Measurements from ENCODE around the gene POLD4.
"Not testable (repeated sequence)": the region's sequence is repeated elsewhere in the genome, so short reads cannot be mapped to it uniquely, and the experiment has no call there.

POLD4 gene

DNA sequence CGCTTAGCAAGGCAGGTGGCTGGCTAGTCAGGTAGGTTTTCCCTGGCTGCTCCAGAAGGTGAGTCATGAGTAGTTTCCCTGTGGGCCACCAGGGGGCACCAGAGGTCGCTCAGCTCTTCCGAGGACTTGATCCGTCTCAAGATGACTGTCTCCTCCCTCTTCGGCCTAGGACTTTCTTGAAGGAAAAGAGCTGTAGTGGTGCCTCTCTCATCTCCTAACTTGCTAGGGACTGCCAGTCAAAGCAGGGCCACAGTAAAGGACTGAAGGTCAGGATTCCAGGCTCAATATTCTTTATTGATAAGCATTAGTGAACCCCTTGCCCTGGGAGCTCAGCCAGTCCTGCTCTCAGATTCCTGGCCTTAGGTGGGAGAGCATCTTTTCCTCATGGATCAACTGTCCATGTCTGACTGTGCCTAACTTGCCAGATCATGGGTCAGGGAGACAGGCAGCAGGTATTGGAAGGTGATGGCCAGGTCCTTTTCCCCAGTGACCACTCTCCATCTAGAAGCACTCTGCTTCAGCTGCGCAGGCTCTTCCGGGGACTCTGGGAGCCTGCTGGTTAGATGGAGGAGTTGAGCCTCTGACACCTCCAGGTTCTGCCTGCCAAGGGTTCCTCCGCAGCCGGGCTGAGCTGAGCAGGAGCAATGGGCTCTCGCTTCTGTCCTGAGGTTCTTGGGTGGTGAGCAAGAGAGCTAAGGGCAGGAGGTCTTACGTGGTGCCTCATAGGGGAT, 1.9 kb downstream of the POLD4 start:
- DNase-seq (ENCODE audit: low spot score), result peak; percentile 83

DNA sequence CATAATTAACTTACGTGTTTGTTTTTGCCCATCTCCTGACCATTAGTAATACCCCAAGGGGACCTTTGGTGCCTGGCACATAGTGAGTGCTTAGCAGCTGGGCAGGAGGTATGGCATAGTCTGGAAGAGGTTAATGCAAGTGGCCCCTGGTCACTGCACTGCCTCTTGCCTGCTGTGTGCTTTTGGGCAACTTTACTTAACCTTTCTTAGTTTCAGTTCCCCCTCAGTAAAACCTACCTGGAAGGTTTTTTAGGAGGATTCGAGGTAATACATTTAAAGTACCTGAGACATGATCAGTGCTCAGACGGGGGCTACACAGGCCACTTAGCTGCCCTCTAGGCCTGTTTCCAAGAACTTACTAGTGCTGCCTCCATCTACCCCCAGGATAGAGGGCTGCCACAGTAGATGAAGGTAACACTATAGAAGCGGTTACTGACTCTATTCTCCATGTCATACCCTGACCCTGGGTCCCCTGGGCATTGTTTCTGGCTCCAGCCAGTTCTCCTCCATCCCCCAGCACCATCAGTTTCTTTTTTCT, 3.3 kb downstream of the POLD4 start:
- DNase-seq (ENCODE audit: low spot score), result no peak

DNA sequence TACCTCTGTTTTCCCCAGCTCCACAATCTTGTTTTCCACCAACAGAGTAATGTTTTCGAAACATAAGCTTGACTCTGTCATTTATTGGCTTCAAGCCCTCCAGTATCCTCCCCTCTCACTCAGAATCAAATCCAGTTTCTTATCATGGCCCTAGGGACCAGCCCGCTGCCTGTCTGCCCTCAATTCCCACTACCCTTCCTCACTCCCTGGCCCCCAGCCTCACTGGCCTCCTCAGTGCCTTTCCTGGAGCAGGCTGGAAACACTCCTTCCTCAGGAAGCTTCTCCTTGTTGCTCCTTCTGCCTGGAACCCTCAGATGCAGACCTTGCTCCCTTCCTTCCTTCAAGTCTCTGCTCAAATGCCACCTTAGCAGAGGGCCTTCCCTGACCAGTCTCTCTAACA, 3.9 kb downstream of the POLD4 start:
- no peak for DNase-seq (ENCODE audit: low spot score)

DNA sequence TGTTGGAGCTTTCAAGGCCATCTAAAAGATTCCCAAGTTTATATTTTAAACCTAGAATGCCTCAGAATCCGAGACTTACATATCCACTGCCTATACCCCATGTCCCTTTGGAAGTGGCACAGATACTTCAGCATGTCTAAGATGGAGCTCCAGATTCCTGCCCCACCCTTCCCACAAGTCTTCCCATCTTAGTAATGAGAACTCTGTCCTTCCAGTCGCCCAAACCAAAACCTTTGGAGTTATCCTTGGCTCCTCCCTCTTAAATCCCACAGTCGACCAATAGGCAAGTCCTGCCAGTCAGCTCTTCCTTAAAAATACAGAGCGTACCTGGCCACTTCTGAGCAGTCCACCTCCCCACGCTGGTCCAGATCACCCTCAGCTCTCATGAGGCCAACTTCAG, 4.3 kb downstream of the POLD4 start:
- no peak for DNase-seq (ENCODE audit: low spot score)

DNA sequence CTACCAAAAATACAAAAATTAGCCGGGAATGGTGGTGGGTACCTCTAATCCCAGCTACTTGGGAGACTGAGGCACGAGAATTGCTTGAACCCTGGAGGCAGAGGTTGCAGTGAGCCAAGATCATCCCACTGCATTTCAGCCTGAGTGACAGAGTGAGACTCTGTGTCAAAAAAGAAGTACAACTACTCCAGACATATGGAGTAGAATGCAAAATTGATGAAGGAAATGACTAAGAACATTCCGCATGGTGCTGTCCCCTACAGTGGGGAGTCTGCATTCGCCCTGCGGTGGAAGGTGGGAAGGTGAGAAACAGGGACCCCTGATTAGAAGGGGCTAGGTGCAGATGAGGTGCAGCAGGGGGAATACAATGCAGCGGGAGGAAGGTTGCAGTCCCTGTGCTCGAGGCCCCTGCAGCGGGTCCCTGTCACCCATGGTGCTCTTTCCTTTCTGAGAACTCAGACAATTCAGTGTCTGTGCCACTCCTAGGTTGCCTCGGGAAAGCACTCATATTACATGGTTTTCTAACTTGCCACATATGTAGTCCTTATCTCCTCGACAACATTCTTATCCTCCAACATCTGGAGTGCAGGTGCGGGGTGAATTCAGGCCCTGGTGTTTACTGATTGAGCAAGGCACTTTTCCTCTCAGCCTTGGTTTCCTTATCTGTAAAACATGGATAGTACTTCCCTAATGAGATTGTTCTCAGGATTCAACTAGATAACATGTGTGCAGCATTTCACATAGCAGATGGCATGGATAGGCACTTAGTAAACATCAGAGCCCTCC, 5.2 kb downstream of the POLD4 start:
- DNase-seq (ENCODE audit: low spot score), result no peak

DNA sequence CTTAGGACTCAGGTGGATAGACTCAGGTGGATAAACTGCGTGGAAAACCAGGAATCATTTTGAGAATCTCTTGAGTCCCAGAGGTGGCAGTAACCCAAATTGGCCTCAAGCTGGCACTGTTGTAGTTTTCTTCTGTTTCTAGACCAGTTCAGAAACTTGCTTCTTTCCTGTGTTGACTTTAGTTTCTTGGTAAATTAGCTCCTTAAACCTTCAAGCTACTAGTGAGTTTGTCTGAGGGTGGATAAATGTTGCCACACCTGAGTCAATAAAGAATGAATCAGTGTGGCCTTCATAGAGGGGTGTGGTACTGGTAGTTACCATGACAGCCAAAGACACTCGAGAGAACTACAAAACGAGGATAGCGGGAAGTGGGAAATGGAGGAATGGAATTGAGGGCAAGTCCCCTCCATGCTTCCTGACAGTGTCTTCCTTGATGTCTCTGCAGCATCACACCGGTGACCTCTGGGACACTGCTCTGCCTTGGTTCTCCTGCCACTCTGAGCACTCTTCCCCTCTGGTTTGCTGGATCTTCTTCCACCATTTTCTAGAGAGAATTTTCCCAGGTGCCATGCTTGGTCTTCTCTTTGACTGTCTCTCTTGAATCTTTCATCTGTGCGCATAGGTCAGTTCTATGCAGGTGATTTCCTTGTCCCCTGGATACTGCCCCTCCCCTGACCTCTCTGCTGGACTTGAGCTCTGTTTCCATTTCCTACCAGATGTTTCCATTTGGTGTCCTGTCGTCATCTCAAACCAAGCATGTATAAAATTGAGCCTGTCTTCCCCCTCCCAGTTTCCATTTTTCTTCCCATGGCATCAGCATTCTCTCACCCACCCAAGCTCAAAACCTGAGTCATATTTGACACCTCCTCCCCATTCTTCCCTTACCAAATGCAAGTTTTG, 7.2 kb downstream of the POLD4 start:
- DNase-seq (ENCODE audit: low spot score), result no peak

DNA sequence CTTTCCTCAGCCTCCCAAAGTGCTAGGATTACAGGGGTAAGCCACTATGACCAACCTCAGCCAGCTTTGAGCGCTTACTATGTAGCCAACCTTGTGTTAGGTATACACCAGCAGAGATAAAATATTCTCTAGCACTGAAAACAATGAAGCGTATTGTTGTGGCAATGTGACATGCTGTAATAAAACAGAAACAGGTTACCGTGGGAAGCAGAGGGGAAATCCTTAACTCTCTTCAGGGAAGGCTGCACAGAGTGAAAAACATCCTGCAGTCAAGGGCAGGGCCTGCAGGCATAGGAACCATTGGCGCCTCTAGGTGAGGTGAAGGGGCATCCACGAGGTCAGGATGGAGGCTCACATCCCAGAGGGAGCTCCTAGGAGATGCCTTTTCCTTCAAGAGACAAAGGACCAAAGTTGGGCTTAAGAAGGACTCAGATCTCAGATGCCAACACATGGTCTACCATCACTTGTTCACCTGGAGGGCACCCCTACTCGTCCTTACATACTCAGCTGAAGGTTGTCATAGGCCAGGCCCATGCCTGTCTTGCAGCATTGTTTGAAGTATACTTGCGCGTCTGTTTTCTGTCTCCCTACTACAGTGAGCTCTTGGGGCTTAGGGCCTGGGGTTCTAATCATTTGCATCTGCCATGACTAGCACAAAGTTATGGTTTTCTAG, 8.0 kb downstream of the POLD4 start:
- DNase-seq (ENCODE audit: low spot score), result no peak

DNA sequence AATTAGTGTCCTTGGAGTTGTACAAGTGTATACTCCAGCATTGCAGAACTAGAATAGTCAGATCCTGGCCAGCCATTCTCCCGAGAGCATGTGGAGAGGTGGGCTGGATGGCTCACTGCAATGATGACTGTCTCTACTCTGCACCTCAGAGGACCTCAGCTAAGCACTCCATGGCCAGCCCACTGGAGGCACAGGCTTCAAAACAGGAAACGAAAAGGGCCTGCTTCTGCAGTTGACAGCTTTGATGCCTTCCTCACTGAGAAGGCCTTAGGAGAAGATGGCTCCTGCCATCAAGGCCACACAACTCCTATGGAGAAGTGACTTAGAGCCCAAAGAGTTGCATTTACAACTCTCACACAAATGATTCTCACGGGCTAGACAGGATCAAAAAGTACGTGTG, 9.1 kb downstream of the POLD4 start:
- DNase-seq (ENCODE audit: low spot score), result no peak

DNA sequence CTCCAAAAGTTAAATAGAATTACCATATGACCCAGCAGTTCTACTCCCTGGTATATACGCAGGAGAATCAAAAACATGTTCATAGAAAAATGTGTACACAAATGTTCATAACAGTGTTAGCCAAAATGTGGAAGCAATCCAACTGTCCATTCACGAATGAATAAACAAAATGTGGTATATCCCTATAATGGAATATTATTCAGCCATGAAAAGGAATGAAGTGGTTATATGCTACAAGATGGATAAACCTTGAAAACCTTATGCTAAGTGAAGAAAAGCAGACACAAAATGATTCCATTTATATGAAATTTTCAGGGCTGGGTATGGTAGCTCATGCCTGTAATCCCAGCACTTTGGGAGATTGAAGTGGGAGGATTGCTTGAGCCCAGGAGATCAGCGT, 16.1 kb downstream of the POLD4 start:
- no peak for DNase-seq (ENCODE audit: low spot score)

DNA sequence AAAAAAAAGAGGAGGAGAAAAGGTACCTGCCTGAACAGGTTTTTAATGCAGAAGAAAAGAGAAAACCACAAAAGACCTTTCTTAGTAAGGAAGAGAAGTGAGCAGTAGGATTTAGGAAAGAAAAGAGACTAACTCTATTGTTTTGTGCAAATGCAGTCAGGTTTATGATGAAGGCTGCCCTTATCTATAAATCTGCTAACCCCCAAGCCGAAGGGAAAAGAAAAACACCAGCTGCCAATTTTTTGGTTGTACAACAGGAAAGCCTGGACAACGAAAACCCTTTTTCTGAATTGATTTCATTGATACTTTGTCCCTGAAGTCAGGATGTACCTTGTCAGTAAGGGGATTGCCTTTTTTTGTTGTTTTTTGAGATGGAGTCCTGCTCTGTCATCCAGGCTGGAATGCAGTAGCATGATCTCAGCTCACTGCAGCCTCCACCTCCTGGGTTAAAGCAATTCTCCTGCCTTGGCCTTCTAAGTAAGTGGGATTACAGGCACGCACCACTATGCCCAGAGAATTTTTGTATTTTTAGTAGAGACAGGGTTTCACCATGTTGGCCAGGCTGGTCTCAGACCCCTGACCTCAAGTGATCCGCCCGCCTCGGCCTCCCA, 21.2 kb downstream of the POLD4 start:
- DNase-seq (ENCODE audit: low spot score), result no peak

DNA sequence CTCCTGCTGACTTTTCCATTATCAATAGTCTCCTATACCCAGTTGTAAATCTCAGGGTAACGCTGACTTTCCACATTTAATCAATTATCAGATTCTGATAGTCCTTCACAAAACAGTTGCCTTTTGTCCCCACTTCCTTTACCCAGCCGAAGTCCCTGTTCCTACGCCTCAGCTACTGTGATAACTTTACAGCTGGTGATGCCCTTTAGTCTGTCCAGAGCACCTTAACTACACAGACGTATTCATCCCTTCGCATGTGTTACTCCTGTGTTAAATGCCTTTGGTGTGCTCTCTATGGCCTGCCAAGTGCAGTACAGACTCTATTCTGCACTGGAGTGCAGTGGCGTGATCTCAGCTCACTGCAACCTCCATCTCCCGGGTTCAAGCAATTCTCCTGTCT, 29.8 kb downstream of the POLD4 start:
- no peak for DNase-seq (ENCODE audit: low spot score)

DNA sequence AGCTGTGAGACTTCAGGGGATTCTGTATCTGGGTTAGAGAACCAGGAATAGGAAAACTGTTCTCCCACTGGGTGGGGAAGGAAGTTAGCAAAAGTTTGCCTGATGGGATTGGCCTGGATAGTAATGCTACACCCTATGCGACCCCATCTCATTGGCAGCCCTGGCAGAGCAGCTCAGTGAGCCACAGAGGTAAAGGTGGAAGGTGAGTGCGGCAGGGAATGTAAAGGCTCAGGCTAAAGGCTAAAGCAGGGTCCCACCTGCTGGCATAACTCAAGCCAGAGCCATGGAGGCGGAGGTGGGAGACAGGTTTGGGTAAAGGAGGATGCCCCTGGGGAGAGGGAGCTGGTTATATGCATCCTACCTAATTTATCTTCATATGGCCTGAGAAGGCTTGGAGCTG, 31.3 kb downstream of the POLD4 start:
- no peak for DNase-seq (ENCODE audit: low spot score)

DNA sequence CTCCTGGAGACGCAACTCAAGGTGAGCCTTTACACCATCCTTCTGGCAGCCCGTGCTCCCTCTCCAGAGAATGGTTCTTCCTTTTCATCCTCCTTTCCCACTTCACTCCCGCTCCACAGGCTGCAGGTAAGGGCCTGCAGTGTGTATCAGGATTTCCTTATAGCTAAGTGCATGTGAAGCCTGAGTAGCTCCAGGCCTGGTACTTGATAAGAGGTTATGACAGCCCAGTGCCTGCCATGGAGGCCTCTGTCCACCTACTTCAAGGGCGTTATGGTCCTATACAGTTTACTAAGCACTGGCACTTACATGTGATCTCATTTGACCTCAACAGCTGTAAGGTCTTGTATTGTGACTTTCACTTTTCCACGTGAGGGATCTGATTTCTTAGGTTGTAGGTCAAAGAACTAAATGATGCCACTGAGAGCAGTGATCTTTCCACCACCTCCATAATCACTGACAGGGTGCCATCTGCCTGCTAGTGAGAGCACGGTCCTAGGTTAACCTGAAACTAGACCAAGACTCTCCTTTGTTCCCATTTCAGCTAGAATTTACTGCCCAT, 32.0 kb downstream of the POLD4 start:
- DNase-seq (ENCODE audit: low spot score), result no peak

DNA sequence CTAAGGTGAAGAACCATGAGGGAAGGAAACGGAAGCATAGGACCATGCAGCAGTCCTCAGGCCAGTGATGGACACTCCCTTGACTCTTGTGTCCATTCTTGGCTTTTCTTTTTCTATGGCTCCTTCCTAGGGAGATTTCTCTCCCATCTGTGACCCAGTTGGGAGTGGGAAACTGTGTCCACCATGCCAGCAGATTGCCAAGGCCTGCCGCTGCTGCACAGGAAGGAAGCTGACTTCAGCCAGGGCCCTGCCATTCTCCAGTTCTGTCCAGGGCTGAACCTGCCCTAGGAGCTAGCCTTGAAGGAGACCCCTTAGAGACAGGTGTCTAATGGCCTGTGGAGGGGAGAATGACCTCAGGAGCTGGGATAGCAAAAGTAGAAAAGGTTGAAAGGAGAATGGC, 32.7 kb downstream of the POLD4 start:
- DNase-seq (ENCODE audit: low spot score), result no peak

DNA sequence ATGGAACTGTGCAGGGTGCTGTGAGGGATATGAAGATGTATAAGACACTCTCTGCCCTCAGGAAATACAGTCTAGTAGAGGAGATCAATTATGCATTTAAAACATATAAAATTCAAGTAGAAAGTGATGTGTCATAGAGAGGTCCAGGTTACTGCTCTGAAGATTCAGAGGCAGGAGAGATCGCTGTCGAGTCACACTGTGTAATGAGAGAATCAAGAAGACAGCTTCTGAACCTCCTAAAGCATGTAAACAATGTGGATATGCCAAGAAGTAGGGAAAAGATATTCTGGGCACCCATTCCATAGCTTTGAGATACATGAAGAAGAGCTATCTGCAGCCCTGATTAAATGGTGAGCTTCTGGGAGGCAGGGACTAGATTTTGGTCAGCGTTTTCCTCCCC, 33.3 kb downstream of the POLD4 start:
- DNase-seq (ENCODE audit: low spot score), result peak; percentile 45

DNA sequence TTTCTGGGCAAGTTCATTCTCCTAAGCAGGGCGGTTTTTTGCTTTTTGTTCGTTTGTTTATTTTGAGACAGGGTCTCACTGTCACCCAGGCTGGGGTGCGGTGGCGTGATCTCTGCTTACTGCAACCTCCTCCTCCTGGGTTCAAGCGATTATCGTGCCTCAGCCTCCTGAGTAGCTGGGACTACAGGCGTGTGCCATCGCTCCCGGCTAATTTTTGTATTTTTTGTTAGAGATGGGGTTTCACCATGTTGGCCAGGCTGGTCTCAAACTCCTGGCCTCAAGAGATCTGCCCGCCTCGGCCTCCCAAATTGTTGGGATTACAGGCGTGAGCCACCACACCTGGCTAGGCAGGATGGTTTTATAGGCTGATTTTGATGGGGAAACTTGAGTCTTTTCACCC, 34.5 kb downstream of the POLD4 start:
- DNase-seq (ENCODE audit: low spot score), result not testable (repeated sequence)

DNA sequence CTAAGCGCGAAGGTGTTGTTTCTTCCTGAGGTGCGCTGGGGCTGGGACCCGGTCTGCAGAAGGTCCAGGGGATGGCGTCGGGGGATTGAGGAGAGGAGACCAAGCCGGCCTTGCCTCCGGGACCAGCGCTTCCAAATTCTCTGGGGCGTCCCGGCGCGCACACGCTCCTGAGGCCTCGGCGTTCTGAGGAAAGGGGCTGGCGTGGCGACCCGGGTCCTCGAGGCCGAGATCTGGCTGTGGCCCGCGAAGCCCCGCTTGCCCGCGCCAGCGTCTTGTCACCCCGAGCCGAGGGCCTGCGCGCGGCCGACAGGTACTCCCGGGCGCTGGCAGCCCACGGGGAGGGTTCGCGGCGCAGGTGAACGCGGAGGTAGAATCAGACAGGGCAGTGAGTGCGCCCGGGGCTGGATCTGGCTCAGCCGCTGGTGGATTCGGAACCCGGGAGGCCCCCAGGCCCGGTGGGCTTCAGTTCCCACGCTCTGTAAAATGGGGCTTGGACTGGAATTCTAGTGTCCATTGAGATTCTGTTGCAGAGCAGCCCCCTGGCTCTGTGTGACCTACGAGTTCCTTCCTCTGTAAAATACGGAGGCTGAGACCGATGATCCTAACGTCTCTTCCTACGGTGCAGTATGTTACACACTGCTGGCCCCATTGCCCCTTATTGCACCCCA, 35.3 kb downstream of the POLD4 start:
- peak; percentile 12 for DNase-seq (ENCODE audit: low spot score)

DNA sequence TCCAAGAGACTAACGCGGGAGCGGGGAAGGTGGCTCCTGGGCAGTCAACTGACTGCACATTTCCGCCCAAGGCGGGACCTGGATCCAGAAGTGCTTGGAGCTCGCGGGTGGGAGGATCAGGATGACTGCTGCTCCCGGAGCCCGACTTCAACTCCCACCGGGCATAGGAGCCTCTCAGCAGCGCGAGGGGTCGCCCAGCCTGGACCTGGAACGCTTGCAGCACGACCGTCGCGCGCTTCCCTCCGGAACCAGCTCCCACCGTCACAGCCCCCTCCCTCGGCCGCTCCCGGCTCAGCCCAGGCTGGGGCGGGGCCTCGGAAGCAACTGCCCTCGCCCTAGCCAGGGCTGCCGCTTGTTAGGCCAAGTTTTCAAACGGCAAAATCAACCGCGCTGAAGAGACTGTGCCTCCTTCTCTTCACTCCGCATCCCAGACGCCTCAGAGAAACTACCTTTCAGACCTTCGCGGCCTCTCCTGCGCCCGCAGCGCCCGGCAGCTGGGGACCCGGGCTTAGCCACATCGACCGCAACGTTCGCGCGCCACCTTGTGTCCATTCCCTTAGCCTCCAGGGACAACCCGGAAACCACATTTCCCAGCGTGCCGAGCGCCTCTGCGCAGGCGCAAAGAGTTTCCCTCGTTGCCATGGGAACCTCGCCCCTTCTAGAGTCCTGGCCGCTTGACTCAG, 36.0 kb downstream of the POLD4 start:
- peak; percentile 99 for DNase-seq (ENCODE audit: low spot score)

DNA sequence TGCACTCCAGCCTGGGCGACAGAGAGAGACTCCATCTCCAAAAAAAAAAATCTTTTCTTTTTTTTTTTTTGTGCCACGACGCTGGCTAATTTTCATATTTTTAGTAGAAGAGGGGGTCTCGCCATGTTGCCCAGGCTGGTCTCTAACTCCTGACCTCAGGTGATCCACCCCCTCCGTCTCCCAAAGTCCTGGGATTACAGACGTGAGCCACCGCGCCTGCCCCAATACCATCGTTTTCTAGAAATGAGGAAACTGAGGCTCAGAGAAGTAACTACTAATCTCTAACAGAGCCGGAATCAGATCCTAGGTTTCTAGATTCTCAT, 36.5 kb downstream of the POLD4 start:
- no peak for DNase-seq (ENCODE audit: low spot score)

DNA sequence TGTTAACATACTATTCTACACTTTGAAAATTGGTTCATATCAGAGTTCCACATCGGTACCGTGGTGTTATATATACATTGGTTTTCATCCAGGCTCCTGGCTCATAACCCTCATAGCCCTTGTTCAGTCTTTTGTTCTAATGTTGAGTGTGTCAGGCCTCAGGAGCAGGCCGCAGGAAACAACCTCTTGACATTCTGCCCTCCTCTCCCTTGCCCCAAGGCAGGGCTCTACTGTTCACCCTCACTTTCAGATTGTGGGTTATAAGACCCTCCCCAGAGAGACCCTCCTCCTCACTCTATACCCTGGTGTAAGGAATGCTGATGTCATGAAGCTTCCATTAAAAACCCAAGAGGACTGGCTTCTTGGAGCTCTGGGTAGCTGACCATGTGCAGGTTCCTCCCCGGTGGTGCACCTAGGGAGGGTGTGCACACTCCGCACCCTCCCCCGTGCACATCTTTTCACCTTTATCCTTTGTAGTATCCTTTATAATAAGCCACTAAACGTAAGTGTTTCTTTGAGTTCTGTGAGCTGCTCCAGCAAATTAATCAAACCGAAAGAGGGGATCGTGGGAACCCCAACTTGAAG, 37.9 kb downstream of the POLD4 start:
- DNase-seq (ENCODE audit: low spot score), result no peak
